GM23248 (cell line): ENCODE measurements around the gene APOBEC3A.

Source experiments
- EZH2 ChIP-seq: fragments of 200-600 bp; sonication (generic); IDR thresholded peaks from 2 replicates; pipeline ENCODE4 v1.6.1; 2018; ENCODE audit warnings: antibody characterized with exemption, mild to moderate bottlenecking; ENCODE audit not compliant: insufficient read depth, poor library complexity, severe bottlenecking
- EZH2phosphoT487 ChIP-seq: fragments of 200-600 bp; sonication (generic); IDR thresholded peaks from 2 replicates; pipeline ENCODE4 v1.6.1; 2018; ENCODE audit warnings: antibody characterized with exemption, moderate library complexity, mild to moderate bottlenecking, low read depth; ENCODE audit not compliant: insufficient read depth

DNA sequence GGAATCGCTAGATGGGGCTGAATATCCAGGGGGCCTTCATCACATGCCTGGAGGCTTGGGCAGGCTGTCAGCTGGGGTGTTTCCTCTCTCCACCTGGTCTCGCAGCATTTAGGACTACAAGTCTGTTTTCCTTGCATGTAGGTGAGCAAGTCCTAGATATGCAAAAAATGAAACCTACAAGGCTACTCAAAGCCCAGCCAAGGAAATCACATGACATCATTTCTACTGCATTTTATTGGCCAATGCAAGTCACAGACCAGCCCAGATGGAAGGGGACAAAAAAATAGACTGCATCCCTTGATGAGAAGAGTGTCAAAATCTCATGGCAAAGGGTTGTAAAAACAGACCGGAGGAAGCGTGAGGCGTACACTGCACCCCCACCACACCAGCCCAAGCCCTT, 15.1 kb downstream of the APOBEC3A start:
- TF ChIP-seq EZH2phosphoT487 (no peak), EZH2 (no peak)
